Measurements from ENCODE around the gene PINK1.

GRCh38 chr1:20588634-20589225 is 44.5 kb upstream of the PINK1 start, which contains the start of gene CDA:
- TF ChIP-seq POLR2A (IDR thresholded peaks at IDR 0.05; ENCODE audit: low read depth, low read length), result no peak
- TF ChIP-seq TAF1 (IDR thresholded peaks at IDR 0.05; ENCODE audit: borderline replicate concordance, low read depth, low read length), result no peak
